Endothelial cell of umbilical vein (primary cell): ENCODE results near the gene GPR146.

Source experiments
- CTCF ChIP-seq, 2 donors: IDR thresholded peaks; 1 replicate in 1 of 2; 2 replicates in 1 of 2; pipeline ENCODE4 v1.5.1; 2011; ENCODE audit warnings: low read length in 2 of 2, mild to moderate bottlenecking in 2 of 2, moderate library complexity in 2 of 2, control low read depth in 1 of 2, inconsistent platforms in 1 of 2, low read depth in 1 of 2; ENCODE audit not compliant: insufficient read depth in 1 of 2; ENCODE audit errors: extremely low read depth in 1 of 2
- EZH2 ChIP-seq: IDR thresholded peaks from 2 replicates; pipeline ENCODE4 v1.6.1; 2012; ENCODE audit warnings: borderline replicate concordance, low read depth, mild to moderate bottlenecking, moderate library complexity, low read length, inconsistent platforms; ENCODE audit not compliant: severe bottlenecking
- JUN ChIP-seq: IDR thresholded peaks from 2 replicates; pipeline ENCODE4 v1.6.1; 2011; ENCODE audit warnings: borderline replicate concordance, low read depth; ENCODE audit not compliant: insufficient read length, insufficient read depth
- POLR2A ChIP-seq: IDR thresholded peaks from 2 replicates; pipeline ENCODE4 v1.6.1; 2012; ENCODE audit warnings: low read depth, mild to moderate bottlenecking, control low read depth, low read length
- POLR2AphosphoS5 ChIP-seq: IDR thresholded peaks from 2 replicates; pipeline ENCODE4 v1.6.1; 2012; ENCODE audit warnings: low read depth, mild to moderate bottlenecking, control low read depth, low read length, moderate library complexity; ENCODE audit not compliant: insufficient read depth

GRCh38 chr7:1050254-1050906 is 6.0 kb downstream of the GPR146 start:
- TF ChIP-seq JUN (no peak), CTCF (IDR thresholded peaks at IDR 0.05; ENCODE audit: extremely low read depth in 1 of 2, insufficient read depth in 1 of 2, low read depth in 1 of 2, low read length in 2 of 2) (no peak), POLR2AphosphoS5 (no peak), POLR2A (no peak), EZH2 (no peak)
